HEK293T (cell line): Measurements from ENCODE around the gene ELMOD3.

Source experiments
- ARNT ChIP-seq: fragments of 450-650 bp; IDR thresholded peaks from 2 replicates; pipeline ENCODE4 v1.6.1; 2017; ENCODE audit warnings: mild to moderate bottlenecking
- FOXK2 ChIP-seq: fragments of 450-650 bp; IDR thresholded peaks from 2 replicates; pipeline ENCODE4 v1.6.1; 2016; ENCODE audit warnings: mild to moderate bottlenecking

- no peak for TF ChIP-seq FOXK2
- no peak for TF ChIP-seq ARNT
Measured at GRCh38 chr2:85357736-85358135, 3.2 kb downstream of the ELMOD3 start.
